ENCODE measurements around the gene NFXL1.
A peak's percentile ranks its signal among the peaks of the same experiment; 100 is the strongest.

Gene NFXL1

DNA sequence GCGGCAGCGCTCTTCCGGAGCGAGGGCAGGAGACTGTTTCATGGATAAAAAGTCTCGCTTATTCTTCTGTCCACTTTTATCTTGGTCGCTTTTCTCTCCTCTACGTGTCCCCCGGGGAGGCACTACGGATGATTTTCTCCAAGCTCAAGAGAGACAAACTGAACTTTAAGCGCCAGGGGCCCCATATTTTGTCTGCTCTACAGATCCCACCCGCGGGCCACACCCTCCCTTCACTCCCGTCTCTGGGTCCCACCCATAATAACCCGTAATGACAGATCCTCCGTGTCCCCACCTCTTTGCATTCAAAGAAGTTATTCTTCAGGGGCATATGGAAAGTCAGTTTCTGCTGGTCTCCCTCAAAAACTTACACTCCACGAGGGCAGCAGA, 76.5 kb downstream of the NFXL1 start, which contains the start of gene CORIN:
TSS of gene CORIN (minus strand) at position 160 of the 387 bp plus-strand sequence. CDS start at position 42, 118 bp downstream.
- H3K4me3 Mint-ChIP-seq = peak within 1 kb of the TSS; percentile 89 to 93
- no peaks in the 10 kb centered on the region for H3K27me3 Mint-ChIP-seq
- DNase-seq = no peak
- no peak for ATAC-seq (replicated peaks)
- H3K27ac Mint-ChIP-seq = peak within 1 kb of the TSS; percentile 75 to 85
- H3K9me3 Mint-ChIP-seq = no peaks in the 10 kb centered on the region
- no peaks in the 10 kb centered on the region for H3K36me3 Mint-ChIP-seq (ENCODE audit: insufficient read depth)
- peaks cover 7 to 19% of the 10 kb centered on the region in 2 donors for H3K4me1 Mint-ChIP-seq (ENCODE audit: low read depth in 2 of 2)

GRCh38 chr4:47837094-47837907, 77.1 kb downstream of the NFXL1 start:
- H3K4me3 Mint-ChIP-seq = peak overlapping the region; percentile 89 to 93
- H3K4me1 Mint-ChIP-seq (ENCODE audit: low read depth in 2 of 2) = peaks cover 7 to 19% of the 10 kb centered on the region in 2 donors
- H3K27me3 Mint-ChIP-seq = no peaks in the 10 kb centered on the region
- H3K36me3 Mint-ChIP-seq (ENCODE audit: insufficient read depth) = no peaks in the 10 kb centered on the region
- H3K9me3 Mint-ChIP-seq = no peaks in the 10 kb centered on the region
- ATAC-seq (replicated peaks) = peak; percentile 78
- H3K27ac Mint-ChIP-seq = peak overlapping the region; percentile 75 to 85
- peak; percentile 22 to 37 (median 27) for DNase-seq

GRCh38 chr4:47836641-47837093, 77.7 kb downstream of the NFXL1 start:
- Mint-ChIP-seq H3K36me3 (ENCODE audit: insufficient read depth) (no peaks in the 10 kb centered on the region), H3K4me3 (peak overlapping the region; percentile 89 to 93), H3K27ac (peak overlapping the region; percentile 75 to 85), H3K4me1 (ENCODE audit: low read depth in 2 of 2) (peaks cover 7 to 19% of the 10 kb centered on the region in 2 donors), H3K9me3 (no peaks in the 10 kb centered on the region), H3K27me3 (no peaks in the 10 kb centered on the region)
- peak; percentile 72 for ATAC-seq (replicated peaks)
- peak; percentile 8 to 25 (median 21) for DNase-seq

DNA sequence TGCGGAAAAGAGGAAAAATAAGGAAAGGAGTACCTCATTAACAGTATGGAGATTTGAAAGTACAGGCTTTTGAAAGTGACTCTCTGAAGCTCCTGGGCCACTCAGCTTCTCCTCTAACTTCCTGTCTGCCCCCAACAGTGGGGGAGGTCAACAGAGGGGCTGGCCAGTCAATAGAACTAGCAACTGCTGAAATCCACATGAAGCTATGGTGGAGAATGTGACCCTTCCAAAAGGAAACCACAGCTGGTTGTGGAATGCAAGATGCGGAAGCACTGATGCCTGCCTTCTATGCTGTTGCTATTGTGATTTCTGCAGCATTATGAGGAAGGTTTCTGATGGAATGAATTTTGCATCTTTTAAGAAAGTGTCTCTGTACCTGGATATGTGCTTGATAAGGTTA, 78.9 kb downstream of the NFXL1 start:
- DNase-seq (no peak), ATAC-seq (replicated peaks) (no peak)
- H3K4me3 Mint-ChIP-seq = peak overlapping the region in 1 of 2 donors; percentile 89
- peaks cover 12 to 24% of the 10 kb centered on the region in 2 donors for H3K4me1 Mint-ChIP-seq (ENCODE audit: low read depth in 2 of 2)
- no peaks in the 10 kb centered on the region for H3K9me3 Mint-ChIP-seq
- no peaks in the 10 kb centered on the region for H3K27me3 Mint-ChIP-seq
- no peaks in the 10 kb centered on the region for H3K36me3 Mint-ChIP-seq (ENCODE audit: insufficient read depth)
- H3K27ac Mint-ChIP-seq = peak overlapping the region in 1 of 2 donors; percentile 75

DNA sequence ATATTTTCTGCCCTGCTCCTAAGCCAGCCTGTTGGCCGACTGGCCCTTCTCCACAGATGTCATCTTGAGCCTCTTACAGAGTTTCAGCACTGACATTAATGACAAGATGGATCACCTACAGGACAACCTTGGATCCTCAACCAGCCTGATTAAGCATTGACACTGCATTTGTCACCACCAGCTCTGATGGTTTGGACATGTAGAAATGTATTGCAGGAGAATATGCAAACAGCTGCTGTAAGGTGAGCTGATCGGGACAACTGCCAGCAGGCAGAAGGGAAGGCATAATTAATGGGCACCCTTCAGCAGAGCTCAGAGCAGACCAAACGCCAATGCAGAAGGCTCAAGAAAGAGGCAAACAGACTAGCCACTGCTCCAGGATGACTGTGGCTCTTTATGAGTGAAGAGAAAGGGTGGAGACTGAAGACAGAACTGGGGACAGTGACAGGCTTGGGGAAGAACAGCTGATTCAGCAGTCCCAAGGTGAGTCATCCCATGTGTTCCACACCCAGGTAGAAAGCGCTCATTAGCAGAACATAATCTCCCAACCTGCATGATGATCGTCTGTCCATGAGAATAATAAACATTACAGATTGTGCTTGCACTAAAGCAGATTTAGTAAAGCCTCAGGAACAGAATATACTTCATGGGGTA, 83.2 kb downstream of the NFXL1 start:
- ATAC-seq (replicated peaks) (no peak), DNase-seq (no peak)
- no peak overlapping the region for H3K4me3 Mint-ChIP-seq
- H3K27ac Mint-ChIP-seq = no peak overlapping the region
- no peaks in the 10 kb centered on the region for H3K27me3 Mint-ChIP-seq
- no peaks in the 10 kb centered on the region for H3K36me3 Mint-ChIP-seq (ENCODE audit: insufficient read depth)
- no peaks in the 10 kb centered on the region for H3K9me3 Mint-ChIP-seq
- peaks cover 9 to 18% of the 10 kb centered on the region in 2 donors for H3K4me1 Mint-ChIP-seq (ENCODE audit: low read depth in 2 of 2)

- Mint-ChIP-seq H3K27me3 (no peaks in the 10 kb centered on the region), H3K9me3 (no peaks in the 10 kb centered on the region), H3K27ac (no peak overlapping the region), H3K4me3 (no peak overlapping the region), H3K4me1 (ENCODE audit: low read depth in 2 of 2) (peaks cover 5 to 14% of the 10 kb centered on the region in 2 donors), H3K36me3 (ENCODE audit: insufficient read depth) (no peaks in the 10 kb centered on the region)
- ATAC-seq (replicated peaks) (peak; percentile 52), DNase-seq (no peak)
These were observed 83.9 kb downstream of the NFXL1 start for GRCh38 chr4:47830265-47831025.

- Mint-ChIP-seq H3K27me3 (no peaks in the 10 kb centered on the region), H3K4me1 (ENCODE audit: low read depth in 2 of 2) (peaks cover 5 to 11% of the 10 kb centered on the region in 2 donors), H3K36me3 (ENCODE audit: insufficient read depth) (no peaks in the 10 kb centered on the region), H3K9me3 (no peaks in the 10 kb centered on the region), H3K4me3 (no peak overlapping the region), H3K27ac (no peak overlapping the region)
- DNase-seq = no peak
- ATAC-seq (replicated peaks) = no peak
These were observed 84.9 kb downstream of the NFXL1 start for GRCh38 chr4:47829438-47829837.

DNA sequence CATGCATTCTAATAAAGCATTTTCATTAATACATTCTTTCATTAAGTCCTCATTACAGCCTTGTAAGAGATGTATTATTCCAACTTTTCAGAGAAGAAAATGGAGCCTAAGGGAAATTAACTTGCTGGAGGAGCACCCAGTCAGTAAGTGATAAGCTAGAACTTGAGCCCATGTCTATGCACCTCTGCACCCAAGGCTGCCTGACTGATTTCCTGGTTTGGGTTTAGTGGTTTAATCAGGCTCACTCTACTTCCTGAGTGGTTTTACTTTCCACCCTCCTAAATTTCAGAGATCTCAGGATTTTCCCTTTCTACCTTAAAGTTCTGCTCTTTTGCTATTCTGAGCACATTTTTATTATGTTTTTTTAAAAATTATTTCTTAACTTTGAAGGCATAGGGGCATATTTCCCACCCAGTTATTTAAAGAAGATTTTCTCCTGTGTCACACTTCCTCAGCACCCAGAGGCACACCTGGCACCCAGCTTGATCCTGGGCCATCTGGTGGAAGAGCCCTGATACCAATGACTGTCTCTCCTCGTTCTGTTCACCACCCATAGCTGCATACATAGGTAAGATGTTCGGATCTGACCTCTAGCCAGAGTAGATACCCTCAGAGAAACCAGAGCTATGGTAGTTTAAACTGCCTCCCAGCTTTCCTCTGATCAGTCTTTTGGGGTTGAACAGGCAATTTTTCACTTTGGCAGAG, 86.9 kb downstream of the NFXL1 start:
- no peak overlapping the region for H3K4me3 Mint-ChIP-seq
- H3K27ac Mint-ChIP-seq = no peak overlapping the region
- H3K36me3 Mint-ChIP-seq (ENCODE audit: insufficient read depth) = no peaks in the 10 kb centered on the region
- no peaks in the 10 kb centered on the region for H3K9me3 Mint-ChIP-seq
- DNase-seq = no peak
- H3K27me3 Mint-ChIP-seq = peaks cover 0 to 6% of the 10 kb centered on the region in 2 donors
- peaks cover 5 to 11% of the 10 kb centered on the region in 2 donors for H3K4me1 Mint-ChIP-seq (ENCODE audit: low read depth in 2 of 2)
- ATAC-seq (replicated peaks) = no peak

- Mint-ChIP-seq H3K4me3 (no peak overlapping the region), H3K9me3 (no peaks in the 10 kb centered on the region), H3K36me3 (ENCODE audit: insufficient read depth) (no peaks in the 10 kb centered on the region), H3K27ac (no peak overlapping the region), H3K4me1 (ENCODE audit: low read depth in 2 of 2) (peaks cover 0 to 2% of the 10 kb centered on the region in 2 donors), H3K27me3 (peaks cover 0 to 6% of the 10 kb centered on the region in 2 donors)
- no peak for ATAC-seq (replicated peaks)
- no peak for DNase-seq
These were observed 89.5 kb downstream of the NFXL1 start for GRCh38 chr4:47824840-47825239.

DNA sequence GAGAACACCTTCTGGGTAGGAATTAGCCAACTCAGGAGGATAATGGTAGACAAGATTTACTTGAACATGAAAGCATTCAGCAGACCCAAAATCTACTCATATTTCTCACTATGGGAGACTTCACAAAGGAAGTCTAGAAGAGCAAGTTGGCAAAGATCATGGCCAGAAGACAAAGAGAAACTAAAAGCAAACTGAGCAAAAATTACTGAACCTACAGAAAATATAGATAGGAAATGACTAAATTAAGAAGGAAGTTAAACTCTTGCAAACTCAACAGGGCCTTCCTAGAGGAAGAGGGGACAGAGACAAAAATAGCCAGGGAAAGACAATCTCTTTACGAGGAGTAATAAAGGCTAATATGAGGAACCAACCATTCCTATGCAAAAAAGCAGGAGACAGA, 95.2 kb downstream of the NFXL1 start:
- Mint-ChIP-seq H3K27me3 (peaks cover 11 to 22% of the 10 kb centered on the region in 2 donors), H3K9me3 (no peaks in the 10 kb centered on the region), H3K4me1 (ENCODE audit: low read depth in 2 of 2) (peaks cover 0 to 4% of the 10 kb centered on the region in 2 donors), H3K36me3 (ENCODE audit: insufficient read depth) (no peaks in the 10 kb centered on the region), H3K27ac (no peak overlapping the region), H3K4me3 (no peak overlapping the region)
- DNase-seq (no peak), ATAC-seq (replicated peaks) (no peak)

GRCh38 chr4:47817275-47817674, 97.1 kb downstream of the NFXL1 start:
- ATAC-seq (replicated peaks) (no peak), DNase-seq (no peak)
- H3K27ac Mint-ChIP-seq = no peak overlapping the region
- no peak overlapping the region for H3K4me3 Mint-ChIP-seq
- H3K27me3 Mint-ChIP-seq = peaks cover 23 to 25% of the 10 kb centered on the region in 2 donors
- peaks cover 0 to 4% of the 10 kb centered on the region in 2 donors for H3K4me1 Mint-ChIP-seq (ENCODE audit: low read depth in 2 of 2)
- no peaks in the 10 kb centered on the region for H3K36me3 Mint-ChIP-seq (ENCODE audit: insufficient read depth)
- no peaks in the 10 kb centered on the region for H3K9me3 Mint-ChIP-seq

GRCh38 chr4:47816748-47817147, 97.6 kb downstream of the NFXL1 start:
- H3K27me3 Mint-ChIP-seq = peaks cover 23 to 25% of the 10 kb centered on the region in 2 donors
- no peaks in the 10 kb centered on the region for H3K9me3 Mint-ChIP-seq
- no peaks in the 10 kb centered on the region for H3K36me3 Mint-ChIP-seq (ENCODE audit: insufficient read depth)
- peaks cover 0 to 4% of the 10 kb centered on the region in 2 donors for H3K4me1 Mint-ChIP-seq (ENCODE audit: low read depth in 2 of 2)
- no peak overlapping the region for H3K4me3 Mint-ChIP-seq
- DNase-seq (no peak), ATAC-seq (replicated peaks) (no peak)
- H3K27ac Mint-ChIP-seq = no peak overlapping the region
